GM19240 (cell line): ENCODE measurements around the gene MGAT4B.
A peak's percentile ranks its signal among the peaks of the same experiment; 100 is the strongest.

ENCODE experiments used
- DNase-seq: peaks from one replicate; pipeline ENCODE4 v3.0.0; 2011; ENCODE audit warnings: low spot score; ENCODE audit not compliant: insufficient read length

MGAT4B gene

DNA sequence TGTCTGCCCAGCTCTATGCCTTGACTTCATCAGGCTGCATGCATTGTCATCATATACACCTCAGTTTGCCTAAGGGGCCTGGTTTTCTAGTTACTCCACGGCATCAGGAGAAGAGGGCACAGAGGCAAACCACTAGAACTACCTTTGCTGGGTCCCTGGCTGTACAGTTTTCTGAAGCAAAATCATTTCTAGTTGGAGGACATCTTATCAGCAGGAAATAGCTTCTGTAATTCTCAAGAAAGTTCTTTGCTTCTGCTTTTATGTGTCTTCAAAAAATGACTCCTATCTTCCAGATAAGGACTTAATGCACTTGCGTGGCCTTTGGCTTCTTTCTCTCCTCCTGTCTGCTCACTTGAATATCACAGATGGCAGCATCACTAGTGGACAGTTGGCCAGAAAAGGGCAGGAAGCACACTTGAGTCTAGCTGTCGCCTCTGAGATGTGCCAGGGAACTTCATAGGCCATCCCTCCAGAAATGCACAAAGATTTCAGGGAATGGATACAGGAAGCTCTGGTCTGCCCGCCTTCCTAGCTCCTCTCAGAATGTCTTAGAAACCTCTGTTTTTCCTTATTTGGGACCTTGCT is 35.3 kb downstream of the MGAT4B start:
- no peak for DNase-seq

DNA sequence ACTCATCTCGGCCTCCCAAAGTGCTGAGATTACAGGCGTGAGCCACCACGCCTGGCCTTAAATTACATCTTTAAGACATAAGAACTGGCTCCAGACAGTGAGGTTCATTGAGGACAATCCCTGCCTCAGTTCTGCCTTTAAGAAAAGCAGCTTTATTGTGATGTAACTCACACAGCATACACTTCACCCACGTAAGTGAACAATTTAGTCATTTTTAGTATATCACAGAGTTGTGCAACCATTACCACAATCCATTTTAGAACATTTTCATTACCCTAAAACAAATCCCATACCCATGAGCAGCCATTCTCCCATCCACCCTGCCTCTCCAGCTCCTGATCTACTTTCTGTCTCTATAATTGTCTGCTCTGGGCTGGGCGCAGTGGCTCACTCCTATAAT is 36.9 kb downstream of the MGAT4B start:
- DNase-seq: no peak

DNA sequence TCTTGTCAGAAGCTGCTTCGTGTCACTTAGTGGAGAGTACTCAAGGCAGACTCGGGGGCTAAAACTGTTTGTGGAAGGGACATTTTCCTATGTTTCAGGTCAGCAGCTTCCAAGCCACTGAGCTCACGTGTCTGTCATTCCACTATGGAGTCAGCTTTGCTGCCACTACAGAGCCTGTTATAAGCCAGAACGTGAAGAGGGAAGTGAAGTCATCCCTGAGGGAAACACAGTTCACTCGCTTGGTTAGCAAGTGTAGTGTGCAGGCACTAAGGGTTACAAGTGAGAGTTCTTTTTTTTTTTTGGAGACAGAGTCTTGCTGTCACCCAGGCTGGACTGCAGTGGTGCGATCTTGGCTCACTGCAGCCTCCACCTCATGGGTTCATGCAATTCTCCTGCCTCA is 37.4 kb downstream of the MGAT4B start:
- no peak for DNase-seq

DNA sequence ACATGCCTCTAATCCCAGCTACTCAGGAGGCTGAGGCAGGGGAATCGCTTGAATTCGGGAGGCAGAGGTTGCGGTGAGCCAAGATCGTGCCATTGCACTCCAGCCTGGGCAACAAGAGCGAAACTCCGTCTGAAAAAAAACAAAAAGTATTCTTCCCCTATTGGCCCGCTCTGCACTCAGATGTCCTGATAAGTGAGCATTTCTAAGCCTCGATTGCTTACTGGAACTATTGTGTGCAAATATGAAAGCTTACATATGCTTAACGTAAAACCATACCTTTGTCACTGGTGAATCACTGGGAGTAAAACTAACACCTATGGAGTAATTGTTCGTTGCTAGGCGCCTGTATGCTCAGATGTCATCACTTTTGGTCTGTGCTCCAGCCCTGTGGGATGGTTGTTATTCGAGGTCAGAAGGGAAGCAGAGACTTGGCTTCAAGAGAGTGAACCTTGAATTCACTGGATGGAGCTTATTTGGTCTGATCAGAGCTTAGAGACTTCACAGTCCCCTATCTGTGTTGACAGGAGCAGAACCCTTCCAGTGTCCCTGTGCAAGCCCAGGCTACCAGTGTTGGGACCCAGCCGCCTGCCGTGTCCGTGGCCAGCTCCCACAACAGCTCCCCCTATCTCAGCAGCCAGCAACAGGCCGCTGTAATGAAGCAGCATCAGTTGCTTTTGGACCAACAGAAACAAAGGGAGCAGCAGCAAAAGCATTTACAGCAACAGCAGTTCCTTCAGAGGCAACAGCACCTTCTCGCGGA is 38.2 kb downstream of the MGAT4B start:
- DNase-seq: no peak

DNA sequence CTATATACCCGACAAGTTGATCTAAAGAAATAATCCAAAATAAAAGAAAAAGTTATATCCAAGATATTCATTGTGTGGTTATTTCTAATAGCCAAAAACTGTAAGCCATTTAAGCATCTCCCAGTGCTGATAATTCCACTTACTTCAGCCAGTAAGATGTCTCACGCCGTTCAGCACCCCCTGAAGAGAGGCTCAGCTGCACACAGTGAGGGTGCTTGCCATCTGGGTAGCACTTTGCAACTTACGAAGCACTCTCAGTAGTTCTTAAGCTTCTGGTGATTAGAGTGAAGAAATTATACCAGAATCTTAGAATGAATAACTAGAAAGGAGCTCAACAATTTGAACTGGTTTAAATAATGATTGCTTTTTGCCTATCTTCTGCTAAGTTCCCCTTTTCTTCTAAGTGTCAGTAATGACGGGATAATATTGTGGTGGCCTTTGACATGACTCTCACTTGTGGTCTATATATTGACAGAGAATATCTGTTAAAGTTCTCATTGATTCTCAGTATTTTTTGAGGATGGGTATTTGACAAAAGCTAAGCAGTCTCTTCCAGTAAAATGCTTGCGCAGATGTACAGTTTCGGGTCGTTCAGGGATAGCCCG is 39.1 kb downstream of the MGAT4B start:
- no peak for DNase-seq

DNA sequence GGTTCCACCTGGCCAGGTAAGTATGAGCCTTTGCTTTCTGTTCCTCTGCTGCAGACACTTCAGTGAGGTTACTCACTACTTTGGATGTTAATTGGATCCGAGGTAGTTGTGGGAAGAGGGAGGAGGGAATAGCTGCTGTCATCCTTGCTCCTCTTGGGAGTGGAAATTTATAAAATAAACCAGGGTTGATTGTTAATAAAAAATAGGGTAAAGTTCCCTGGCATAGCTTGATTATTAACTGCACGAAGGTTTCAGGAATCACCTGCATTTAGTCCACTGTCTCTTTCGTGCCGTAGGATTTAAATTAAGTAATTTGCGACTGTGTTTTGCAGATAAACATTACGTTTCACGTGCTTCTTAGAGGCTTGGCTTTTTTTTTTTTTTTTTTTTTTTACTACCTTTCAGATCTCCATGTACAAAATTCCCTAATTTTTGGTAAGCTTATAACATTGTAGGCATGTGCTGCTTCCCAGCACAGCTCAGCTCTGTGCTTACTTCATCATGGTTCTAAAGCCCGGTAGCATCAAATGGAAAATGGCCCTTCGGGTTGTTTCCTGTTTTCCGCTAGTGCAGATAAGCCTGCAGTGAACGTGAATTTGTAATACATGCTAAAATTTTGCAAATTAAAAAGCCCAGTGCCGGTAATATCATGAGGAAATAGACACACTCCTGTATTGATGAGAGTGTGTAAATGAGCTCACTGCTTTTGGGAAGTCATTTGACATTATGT is 39.8 kb downstream of the MGAT4B start:
- DNase-seq: no peak

DNA sequence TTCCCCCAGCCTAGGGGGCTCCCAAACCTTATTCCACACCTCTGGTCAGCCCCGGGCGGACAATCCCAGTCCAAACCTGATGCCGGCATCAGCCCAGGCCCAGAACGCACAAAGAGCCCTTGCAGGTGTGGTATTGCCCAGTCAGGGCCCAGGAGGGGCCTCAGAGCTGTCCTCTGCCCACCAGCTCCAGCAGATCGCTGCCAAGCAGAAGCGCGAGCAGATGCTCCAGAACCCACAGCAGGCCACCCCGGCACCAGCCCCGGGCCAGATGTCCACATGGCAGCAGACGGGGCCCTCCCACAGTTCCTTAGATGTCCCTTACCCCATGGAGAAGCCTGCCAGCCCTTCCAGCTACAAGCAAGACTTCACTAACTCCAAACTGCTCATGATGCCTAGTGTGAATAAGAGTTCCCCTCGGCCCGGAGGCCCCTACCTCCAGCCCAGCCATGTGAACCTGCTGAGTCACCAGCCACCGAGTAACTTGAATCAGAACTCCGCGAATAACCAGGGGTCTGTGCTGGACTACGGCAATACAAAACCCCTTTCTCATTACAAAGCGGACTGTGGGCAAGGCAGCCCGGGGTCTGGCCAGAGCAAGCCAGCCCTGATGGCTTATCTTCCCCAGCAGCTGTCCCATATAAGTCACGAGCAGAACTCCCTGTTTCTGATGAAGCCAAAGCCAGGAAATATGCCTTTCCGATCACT is 40.5 kb downstream of the MGAT4B start:
- DNase-seq: no peak

DNA sequence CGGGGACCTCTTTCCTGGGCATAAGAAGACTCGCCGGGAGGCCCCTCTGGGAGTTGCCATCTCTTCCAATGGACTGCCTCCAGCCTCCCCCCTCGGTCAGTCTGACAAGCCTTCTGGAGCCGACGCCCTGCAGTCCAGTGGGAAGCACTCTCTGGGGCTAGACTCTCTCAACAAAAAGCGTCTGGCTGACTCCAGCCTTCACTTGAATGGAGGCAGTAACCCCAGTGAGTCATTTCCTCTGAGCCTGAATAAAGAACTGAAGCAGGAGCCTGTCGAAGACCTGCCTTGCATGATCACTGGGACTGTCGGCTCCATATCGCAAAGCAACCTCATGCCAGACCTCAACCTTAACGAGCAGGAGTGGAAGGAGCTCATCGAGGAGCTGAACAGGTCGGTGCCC is 41.3 kb downstream of the MGAT4B start:
- DNase-seq: no peak

DNA sequence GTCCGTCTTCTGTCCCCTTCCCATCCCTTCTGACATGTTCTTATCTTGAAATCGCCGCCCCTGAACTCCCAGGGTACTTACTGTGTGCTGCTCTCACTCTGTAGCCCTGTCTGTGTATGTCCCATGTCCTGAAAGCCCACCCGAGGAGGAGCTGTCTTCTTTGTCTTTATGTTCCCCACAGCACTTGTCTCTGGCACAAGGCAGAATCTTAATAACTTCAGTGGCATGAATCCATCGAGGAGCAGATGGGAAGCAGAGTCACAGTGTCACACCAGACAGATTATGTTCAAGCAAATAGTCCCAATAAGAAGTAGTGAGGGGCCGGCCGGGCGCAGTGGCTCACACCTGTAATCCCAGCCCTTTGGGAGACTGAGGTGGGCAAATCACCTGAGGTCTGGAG is 42.6 kb downstream of the MGAT4B start:
- DNase-seq: no peak

DNA sequence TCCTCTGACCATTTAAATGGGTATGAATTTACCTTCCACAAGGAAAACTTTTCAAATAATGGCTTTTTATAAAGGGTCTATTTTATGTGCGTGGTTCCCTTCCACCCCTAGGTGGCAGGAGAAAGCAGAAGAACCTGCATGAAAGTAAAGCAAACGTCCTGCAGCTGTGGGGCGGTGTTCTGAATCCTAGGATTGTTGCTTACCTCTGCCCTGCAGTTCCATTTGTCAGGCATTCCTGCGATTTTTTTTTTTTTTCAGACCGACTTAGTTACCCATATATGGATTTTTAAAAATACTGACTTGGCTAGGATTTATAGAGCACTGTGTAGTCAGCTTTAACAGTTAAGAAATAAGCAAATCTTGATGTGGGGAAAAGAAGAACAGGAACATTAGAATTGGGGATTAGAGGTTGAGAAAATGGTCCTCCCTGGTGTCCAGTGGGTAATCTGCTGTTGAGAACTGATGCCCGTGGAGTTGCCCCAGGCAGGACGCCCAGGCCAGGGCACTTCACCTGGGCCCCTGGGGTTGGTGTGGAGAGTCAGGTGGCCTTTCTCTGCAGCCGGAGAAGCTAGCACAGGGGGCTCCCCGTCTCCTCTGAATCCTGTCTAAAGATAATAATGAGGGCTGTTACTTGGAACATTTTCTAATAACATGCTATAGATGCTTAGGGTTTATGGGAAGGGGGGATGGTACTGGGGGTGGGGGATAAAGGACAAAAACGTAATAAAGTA is 43.3 kb downstream of the MGAT4B start:
- peak; percentile 35 for DNase-seq

DNA sequence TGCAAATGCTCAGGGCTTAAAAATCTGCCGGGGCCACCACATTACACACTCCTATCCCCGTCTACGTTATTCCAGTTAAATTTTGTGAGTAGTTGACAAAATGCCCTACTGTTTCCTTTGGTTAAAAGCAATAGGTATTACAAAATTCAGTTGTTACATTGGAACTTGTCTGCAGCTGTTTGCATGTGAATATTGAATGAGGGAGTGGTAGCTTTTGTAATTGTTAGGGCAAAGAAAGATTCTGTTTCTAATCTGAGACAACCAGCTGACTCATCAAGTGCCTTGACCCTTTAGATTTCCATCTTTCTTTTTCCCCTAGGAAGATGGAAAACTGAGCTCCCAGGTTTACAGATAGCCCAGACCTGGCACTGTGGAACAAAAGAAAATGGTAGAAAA is 43.9 kb downstream of the MGAT4B start:
- no peak for DNase-seq

DNA sequence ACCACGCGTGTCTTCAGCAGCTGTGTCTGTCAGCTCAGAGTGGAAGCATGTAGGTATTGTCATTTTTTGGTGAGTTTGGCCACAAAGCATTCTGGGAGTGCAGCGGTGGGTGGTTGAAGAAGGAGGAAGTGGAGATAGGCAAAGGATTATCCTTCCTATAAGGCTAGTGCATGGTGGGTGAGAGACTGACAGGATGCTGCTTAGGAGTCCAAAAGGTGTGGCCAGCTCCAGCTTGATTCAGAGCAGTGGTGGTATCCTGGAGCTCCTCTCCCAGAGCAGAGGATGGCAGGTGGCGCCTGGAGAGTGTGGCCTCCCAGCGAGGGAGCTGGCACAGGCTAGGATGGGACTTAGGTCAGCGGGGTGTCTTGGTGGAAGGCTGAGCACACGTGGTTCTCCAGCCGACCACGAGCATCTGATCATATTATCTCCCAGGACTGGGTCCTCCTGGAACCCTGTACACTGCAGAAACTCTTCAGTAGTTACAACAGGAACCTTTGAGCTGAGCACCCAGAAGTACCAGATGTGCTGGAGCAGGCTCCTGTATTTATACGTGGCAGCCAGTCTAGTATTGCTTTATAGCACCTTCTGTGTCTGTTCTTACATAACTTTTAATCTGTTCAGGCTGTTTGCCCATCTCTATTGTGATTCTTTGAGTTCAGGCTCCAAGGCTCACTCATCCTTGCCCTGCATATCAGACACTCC is 44.4 kb downstream of the MGAT4B start:
- no peak for DNase-seq

DNA sequence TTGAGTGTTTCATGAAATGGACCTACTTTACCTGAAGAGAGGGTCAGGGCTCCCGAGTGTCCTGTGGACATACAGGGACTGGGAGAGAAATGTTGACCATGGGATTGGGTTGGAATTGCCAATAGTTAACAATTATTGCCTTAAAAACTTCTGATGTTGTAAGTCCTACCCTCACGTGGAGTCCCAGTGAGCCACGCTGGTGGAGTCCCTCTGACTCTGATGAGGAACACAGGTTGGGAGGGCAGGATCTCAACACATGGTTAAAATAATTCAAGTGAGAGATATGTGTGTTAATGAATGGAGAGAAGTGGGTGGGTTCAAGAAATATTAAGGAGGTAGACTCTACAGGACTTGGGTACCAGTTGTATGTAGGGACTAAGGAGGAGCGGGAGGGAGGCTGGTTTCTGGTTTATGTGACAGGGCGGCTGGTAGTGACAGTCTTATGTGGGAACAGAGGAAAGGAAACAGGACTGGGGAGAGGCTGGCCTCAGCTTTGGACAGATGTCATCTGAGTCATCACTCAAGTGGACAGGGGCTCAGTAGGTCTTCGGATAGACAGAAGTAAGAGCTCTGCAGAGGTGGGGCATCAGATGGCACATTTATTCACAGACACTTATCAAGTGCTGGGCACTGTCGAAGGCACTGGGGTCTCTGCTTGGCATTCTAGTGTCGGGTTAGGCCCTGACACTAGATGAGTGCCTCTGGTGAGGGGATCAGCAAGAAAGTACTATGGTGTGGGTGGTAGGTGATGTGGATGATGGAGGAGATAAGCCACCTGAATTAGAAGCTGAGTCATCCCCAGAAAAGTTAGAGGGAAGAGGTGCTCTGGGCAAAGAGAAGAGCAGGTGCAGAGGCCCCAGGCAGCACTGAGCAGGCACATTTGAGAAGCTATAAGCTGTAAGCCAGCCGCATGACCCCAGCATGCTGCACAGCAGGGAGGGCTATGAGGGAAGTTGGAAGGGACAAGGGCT is 46.8 kb downstream of the MGAT4B start:
- DNase-seq: peak; percentile 14

DNA sequence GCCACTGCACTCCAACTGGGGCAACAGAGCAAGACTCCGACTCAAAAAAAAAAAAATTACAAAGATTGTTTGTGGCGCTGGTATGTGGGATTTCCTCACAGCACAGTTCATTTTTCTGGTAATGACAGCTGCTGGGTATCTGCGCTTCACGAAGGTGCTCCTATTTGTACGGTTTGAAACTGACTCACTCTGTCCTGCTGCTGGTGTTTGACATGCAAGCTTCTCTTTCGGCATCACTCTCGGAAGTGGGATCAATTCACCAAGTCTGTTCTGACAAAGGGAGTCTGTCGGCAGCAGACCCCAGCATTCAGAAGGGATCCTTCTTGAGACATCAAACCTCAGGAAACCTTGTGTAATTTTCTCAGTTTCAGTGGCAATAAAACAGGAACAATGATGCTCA is 47.7 kb downstream of the MGAT4B start:
- no peak for DNase-seq

DNA sequence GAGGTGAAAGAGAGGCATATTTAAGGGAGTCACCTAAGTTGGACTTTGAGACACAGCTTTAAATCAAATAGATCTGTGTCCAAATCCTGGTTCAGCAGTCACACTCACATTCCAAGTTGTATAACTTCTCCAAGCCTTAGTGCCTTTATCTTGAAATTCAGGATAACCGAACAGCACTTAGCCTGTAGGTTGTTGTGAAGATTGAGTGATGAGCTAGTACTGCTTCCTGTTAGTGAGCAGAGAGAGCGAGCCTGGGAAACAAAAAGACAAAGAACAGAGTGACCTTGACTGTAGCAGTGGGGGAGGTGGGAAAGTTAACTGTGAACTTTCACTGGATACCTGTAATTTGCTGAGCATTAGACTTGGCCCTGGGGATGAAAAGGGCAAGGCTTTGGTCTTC is 51.6 kb downstream of the MGAT4B start:
- DNase-seq: no peak

DNA sequence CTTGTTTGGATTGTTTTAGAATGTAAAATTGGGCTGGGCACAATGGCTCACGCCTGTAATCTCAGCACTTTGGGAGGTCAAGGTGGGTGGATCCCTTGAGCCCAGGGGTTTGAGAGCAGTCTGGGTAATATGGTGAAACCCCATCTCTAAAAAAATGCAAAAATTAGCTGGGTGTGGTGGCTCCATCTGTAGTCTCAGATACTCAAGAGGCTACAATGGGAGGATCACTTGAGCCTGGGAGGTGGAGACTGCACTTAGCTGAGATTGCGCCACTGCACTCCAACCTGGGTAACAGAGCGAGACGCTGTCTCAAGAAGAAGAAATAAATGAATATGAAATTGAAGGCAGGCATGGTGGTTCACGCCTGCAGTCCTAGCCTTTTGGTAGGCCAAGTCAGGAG is 52.7 kb downstream of the MGAT4B start:
- no peak for DNase-seq

DNA sequence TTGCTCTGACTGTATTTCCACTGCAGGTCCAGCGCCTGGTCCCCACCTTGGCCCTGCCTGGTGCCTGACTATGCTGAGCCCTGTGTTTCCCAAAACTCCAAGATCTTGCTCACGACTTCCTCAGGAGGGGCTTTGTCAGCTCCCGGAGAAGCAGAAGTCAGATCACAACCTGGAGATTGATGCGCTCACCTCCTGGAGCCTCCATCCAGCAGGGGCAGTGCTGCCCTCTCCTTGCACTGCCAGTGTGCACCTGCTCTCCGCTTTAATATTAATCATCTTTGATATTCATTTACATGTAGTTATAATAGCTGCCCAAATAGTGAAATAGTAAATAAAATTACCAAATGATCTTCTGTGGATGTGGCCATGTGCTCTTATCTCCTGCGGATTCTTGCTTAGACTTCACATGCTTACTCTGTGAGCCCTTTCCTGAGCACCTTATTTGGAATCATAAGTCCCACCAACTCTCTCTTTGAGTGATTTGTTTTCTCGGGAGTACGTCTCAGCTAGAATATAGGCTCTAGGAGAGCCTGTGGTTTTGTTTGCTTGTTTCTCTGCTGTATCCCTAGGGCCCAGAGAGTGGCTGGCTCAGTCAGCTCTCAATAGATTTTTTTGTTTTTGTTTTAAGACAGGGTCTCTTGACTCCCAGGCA is 56.7 kb downstream of the MGAT4B start:
- DNase-seq: no peak

DNA sequence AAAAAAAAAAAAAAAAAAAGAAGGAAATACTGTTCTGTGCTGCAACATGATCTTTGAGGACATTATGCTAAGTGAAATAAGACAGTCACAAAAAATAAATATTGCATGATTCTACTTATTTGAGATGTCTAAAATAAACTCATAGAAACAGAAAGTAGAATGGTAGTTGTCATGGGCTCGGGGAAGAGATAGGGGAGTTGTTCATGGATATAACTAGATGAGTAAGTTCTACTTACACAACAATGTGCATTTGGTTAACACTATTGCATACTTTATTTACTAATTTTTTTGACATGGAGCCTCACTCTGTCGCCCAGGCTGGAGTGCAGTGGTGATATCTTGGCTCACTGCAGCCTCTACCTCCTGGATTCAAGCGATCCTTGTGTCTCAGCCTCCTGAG is 58.9 kb downstream of the MGAT4B start:
- DNase-seq: no peak
